OCI-LY3 (cell line): Measurements from ENCODE around the gene UBN1.

ENCODE experiments used
- H2AFZ ChIP-seq: fragments of 200-600, 300-600 bp; shearing (Covaris generic); 2 replicates; pipeline ENCODE4 v1.6.0; 2014; ENCODE audit warnings: antibody characterized with exemption, low read depth, low read length
- H3K27ac ChIP-seq: fragments of 200-600, 300-600 bp; sonication (generic); 2 replicates; pipeline ENCODE4 v1.5.1; 2014; ENCODE audit warnings: mild to moderate bottlenecking, low read length, moderate library complexity, mixed read lengths
- H3K27me3 ChIP-seq: fragments of 200-600, 300-600 bp; sonication (generic); 2 replicates; pipeline ENCODE4 v1.6.1; 2014; ENCODE audit warnings: low read depth, low read length, mixed read lengths
- H3K36me3 ChIP-seq: fragments of 200-600, 300-600 bp; sonication (generic); replicated peaks from 2 replicates; pipeline ENCODE3; 2014; ENCODE audit warnings: low read depth, low read length, mixed read lengths
- H3K4me1 ChIP-seq: fragments of 300-600, 200-600 bp; sonication (generic); 2 replicates; pipeline ENCODE4 v1.6.1; 2014; ENCODE audit warnings: low read length, mixed read lengths
- H3K4me2 ChIP-seq: fragments of 200-600, 300-600 bp; sonication (generic); 2 replicates; pipeline ENCODE4 v1.6.1; 2014; ENCODE audit warnings: low read length, mixed read lengths
- H3K4me3 ChIP-seq: fragments of 300-600, 200-600 bp; sonication (generic); 2 replicates; pipeline ENCODE4 v1.5.1; 2014; ENCODE audit warnings: antibody characterized with exemption, mild to moderate bottlenecking, low read length, moderate library complexity
- H3K79me2 ChIP-seq: fragments of 300-600, 200-600 bp; shearing (Covaris generic); 2 replicates; pipeline ENCODE4 v1.6.1; 2014; ENCODE audit warnings: mild to moderate bottlenecking, low read length, mixed read lengths
- H3K9ac ChIP-seq: fragments of 300-600, 200-600 bp; shearing (Covaris generic); 2 replicates; pipeline ENCODE4 v1.6.0; 2014; ENCODE audit warnings: mild to moderate bottlenecking, low read length, moderate library complexity
- H3K9me3 ChIP-seq: fragments of 200-600, 300-600 bp; shearing (Covaris generic); 2 replicates; pipeline ENCODE4 v1.6.1; 2014; ENCODE audit warnings: low read length, mixed read lengths; ENCODE audit not compliant: insufficient read depth
- H4K20me1 ChIP-seq: fragments of 200-600, 300-600 bp; sonication (generic); 2 replicates; pipeline ENCODE4 v1.6.1; 2016; ENCODE audit warnings: low read length, mixed read lengths; ENCODE audit not compliant: insufficient read depth
- CTCF ChIP-seq: fragments of 200-600, 300-600 bp; sonication (generic); IDR thresholded peaks from 2 replicates; pipeline ENCODE4 v1.5.1; 2014; ENCODE audit warnings: antibody characterized with exemption, low read length, low read depth
- EZH2phosphoT487 ChIP-seq: fragments of 200-600 bp; shearing (Covaris generic); IDR thresholded peaks from 2 replicates; pipeline ENCODE4 v1.6.1; 2018; ENCODE audit warnings: antibody characterized with exemption, mixed run types, low read depth

UBN1 gene

GRCh38 chr16:4868026-4868425 lies 20.7 kb downstream of the UBN1 start:
- Histone ChIP-seq H4K20me1 (peaks cover 24% of the 10 kb centered on the region), H3K4me3 (no peak overlapping the region), H3K4me2 (no peak overlapping the region), H3K4me1 (peaks cover 5% of the 10 kb centered on the region; the same call in 1 of the 2 replicates), H3K79me2 (peaks cover 60% of the 10 kb centered on the region), H3K27me3 (no peaks in the 10 kb centered on the region), H3K27ac (no peak overlapping the region), H2AFZ (no peak overlapping the region), H3K36me3 (peaks cover 44% of the 10 kb centered on the region), H3K9me3 (no peaks in the 10 kb centered on the region), H3K9ac (no peak overlapping the region)
- TF ChIP-seq EZH2phosphoT487: no peak
- TF ChIP-seq CTCF: no peak

GRCh38 chr16:4868535-4868934 lies 21.3 kb downstream of the UBN1 start:
- Histone ChIP-seq H3K4me1 (peaks cover 5% of the 10 kb centered on the region; the same call in 1 of the 2 replicates), H3K36me3 (peaks cover 49% of the 10 kb centered on the region), H4K20me1 (peaks cover 24% of the 10 kb centered on the region), H3K27me3 (no peaks in the 10 kb centered on the region), H3K9ac (no peak overlapping the region), H3K4me2 (no peak overlapping the region), H3K79me2 (peaks cover 55% of the 10 kb centered on the region), H2AFZ (no peak overlapping the region), H3K27ac (no peak overlapping the region), H3K9me3 (no peaks in the 10 kb centered on the region), H3K4me3 (no peak overlapping the region)
- TF ChIP-seq CTCF (no peak), EZH2phosphoT487 (no peak)

- Histone ChIP-seq H3K9me3 (no peaks in the 10 kb centered on the region), H3K4me3 (no peak overlapping the region), H3K27me3 (no peaks in the 10 kb centered on the region), H3K9ac (no peak overlapping the region), H3K4me2 (no peak overlapping the region), H4K20me1 (peaks cover 23% of the 10 kb centered on the region), H3K27ac (no peak overlapping the region), H3K79me2 (peaks cover 48% of the 10 kb centered on the region), H3K36me3 (peaks cover 51% of the 10 kb centered on the region), H3K4me1 (peaks cover 5% of the 10 kb centered on the region; the same call in 1 of the 2 replicates), H2AFZ (no peak overlapping the region)
- TF ChIP-seq EZH2phosphoT487: no peak
- TF ChIP-seq CTCF: no peak
Observed at GRCh38 chr16:4869147-4869805, 22.0 kb downstream of the UBN1 start.

GRCh38 chr16:4870138-4870671 lies 22.9 kb downstream of the UBN1 start:
- Histone ChIP-seq H3K4me1 (peaks cover 5% of the 10 kb centered on the region; the same call in 1 of the 2 replicates), H3K9me3 (no peaks in the 10 kb centered on the region), H3K36me3 (peaks cover 53% of the 10 kb centered on the region), H3K79me2 (peaks cover 38% of the 10 kb centered on the region), H3K9ac (no peak overlapping the region), H3K27me3 (no peaks in the 10 kb centered on the region), H3K27ac (no peak overlapping the region), H3K4me3 (no peak overlapping the region), H4K20me1 (peaks cover 20% of the 10 kb centered on the region), H2AFZ (no peak overlapping the region), H3K4me2 (no peak overlapping the region)
- TF ChIP-seq CTCF (no peak), EZH2phosphoT487 (no peak)
